ENCODE results near the gene PAK4.
"Not testable (repeated sequence)": the region's sequence is repeated elsewhere in the genome, so short reads cannot be mapped to it uniquely, and the experiment has no call there.

PAK4 gene

GRCh38 chr19:39125554-39126311, at the start of gene PAK4:
Gene PAK4 (plus strand): TSS chr19:39125786. CDS start chr19:39169554, 43,768 bp downstream.
- peak; percentile 100 for DNase-seq (ENCODE audit: low spot score)

GRCh38 chr19:39077323-39077722, 48.3 kb upstream of the PAK4 start:
- no peak for DNase-seq (ENCODE audit: low spot score)

- DNase-seq (ENCODE audit: low spot score), result peak; percentile 88
Measured at GRCh38 chr19:39078436-39079200, 47.0 kb upstream of the PAK4 start.

- no peak for DNase-seq (ENCODE audit: low spot score)
Measured at GRCh38 chr19:39080431-39080830, 45.2 kb upstream of the PAK4 start.

- no peak for DNase-seq (ENCODE audit: low spot score)
Measured at GRCh38 chr19:39082167-39082566, 43.4 kb upstream of the PAK4 start.

GRCh38 chr19:39082745-39083598, 42.6 kb upstream of the PAK4 start:
- no peak for DNase-seq (ENCODE audit: low spot score)

GRCh38 chr19:39083599-39083982, 42.0 kb upstream of the PAK4 start:
- DNase-seq (ENCODE audit: low spot score), result no peak

GRCh38 chr19:39083983-39084731, 41.4 kb upstream of the PAK4 start, which contains the start of gene ACP7:
Gene ACP7 (plus strand): TSS chr19:39084368. CDS start chr19:39085270, 902 bp downstream.
- peak; percentile 43 for DNase-seq (ENCODE audit: low spot score)

GRCh38 chr19:39084732-39085080, 40.9 kb upstream of the PAK4 start:
- DNase-seq (ENCODE audit: low spot score), result no peak

GRCh38 chr19:39085392-39085791, 40.2 kb upstream of the PAK4 start:
- DNase-seq (ENCODE audit: low spot score), result no peak

GRCh38 chr19:39086386-39086785, 39.2 kb upstream of the PAK4 start:
- DNase-seq (ENCODE audit: low spot score), result no peak

- DNase-seq (ENCODE audit: low spot score), result no peak
Measured at GRCh38 chr19:39087907-39088686, 37.5 kb upstream of the PAK4 start.

GRCh38 chr19:39090016-39090415, 35.6 kb upstream of the PAK4 start:
- DNase-seq (ENCODE audit: low spot score), result not testable (repeated sequence)

GRCh38 chr19:39090881-39091280, 34.7 kb upstream of the PAK4 start:
- no peak for DNase-seq (ENCODE audit: low spot score)

- not testable (repeated sequence) for DNase-seq (ENCODE audit: low spot score)
Measured at GRCh38 chr19:39095799-39096540, 29.6 kb upstream of the PAK4 start.

GRCh38 chr19:39097299-39097698, 28.3 kb upstream of the PAK4 start:
- DNase-seq (ENCODE audit: low spot score), result no peak

- no peak for DNase-seq (ENCODE audit: low spot score)
Measured at GRCh38 chr19:39097721-39098120, 27.9 kb upstream of the PAK4 start.

GRCh38 chr19:39098365-39099269, 27.0 kb upstream of the PAK4 start:
- DNase-seq (ENCODE audit: low spot score), result peak; percentile 4

- DNase-seq (ENCODE audit: low spot score), result no peak
Measured at GRCh38 chr19:39099341-39099740, 26.2 kb upstream of the PAK4 start.

All from GM03348 (cell line).